Measurements from ENCODE around the gene PLCL1.

Gene PLCL1

DNA sequence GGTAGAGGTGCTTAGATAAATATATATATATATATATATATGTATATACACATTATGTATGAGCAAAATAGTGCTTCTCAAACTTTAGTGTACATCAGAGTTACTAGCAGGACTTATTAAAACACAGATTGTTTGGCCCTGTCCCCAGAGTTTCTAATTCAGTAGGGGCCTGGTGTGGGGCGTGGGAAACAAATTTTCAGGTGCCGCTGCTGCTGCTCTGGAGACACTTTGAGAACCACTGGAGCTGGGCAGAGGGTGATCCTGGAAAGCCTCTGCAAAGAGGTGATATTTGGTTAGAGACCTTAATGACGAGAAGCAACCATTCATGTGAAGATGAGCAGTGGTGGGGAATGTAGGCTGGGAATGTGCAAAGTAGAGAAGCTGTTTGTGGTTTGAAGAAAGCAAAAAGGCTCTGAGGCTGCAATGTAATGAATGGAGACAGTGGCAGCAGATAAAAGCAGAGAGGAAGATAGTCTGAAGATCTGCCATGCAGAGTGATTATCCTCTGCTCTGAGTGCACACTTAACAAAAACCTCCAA is 142.9 kb downstream of the PLCL1 start:
- no peak overlapping the region for H3K4me3 ChIP-seq (replicated peaks; ENCODE audit: insufficient read depth, low read length)
- no peak overlapping the region for H3K27ac ChIP-seq (replicated peaks)
- peaks cover 3% of the 10 kb centered on the region for H3K27me3 ChIP-seq (ENCODE audit: insufficient read depth, poor library complexity, severe bottlenecking)
- DNase-seq (ENCODE audit: low read depth in 1 of 2, low spot score in 1 of 2): no peak
- TF ChIP-seq SPI1 (IDR thresholded peaks at IDR 0.05; ENCODE audit: borderline replicate concordance, low read depth) (no peak), GABPA (IDR thresholded peaks at IDR 0.05; ENCODE audit: low read depth) (no peak), REST (IDR thresholded peaks at IDR 0.05; ENCODE audit: insufficient replicate concordance, low read depth) (no peak), POLR2AphosphoS5 (IDR thresholded peaks at IDR 0.05; ENCODE audit: low read depth) (no peak)
- TF ChIP-seq, protein P1, sequence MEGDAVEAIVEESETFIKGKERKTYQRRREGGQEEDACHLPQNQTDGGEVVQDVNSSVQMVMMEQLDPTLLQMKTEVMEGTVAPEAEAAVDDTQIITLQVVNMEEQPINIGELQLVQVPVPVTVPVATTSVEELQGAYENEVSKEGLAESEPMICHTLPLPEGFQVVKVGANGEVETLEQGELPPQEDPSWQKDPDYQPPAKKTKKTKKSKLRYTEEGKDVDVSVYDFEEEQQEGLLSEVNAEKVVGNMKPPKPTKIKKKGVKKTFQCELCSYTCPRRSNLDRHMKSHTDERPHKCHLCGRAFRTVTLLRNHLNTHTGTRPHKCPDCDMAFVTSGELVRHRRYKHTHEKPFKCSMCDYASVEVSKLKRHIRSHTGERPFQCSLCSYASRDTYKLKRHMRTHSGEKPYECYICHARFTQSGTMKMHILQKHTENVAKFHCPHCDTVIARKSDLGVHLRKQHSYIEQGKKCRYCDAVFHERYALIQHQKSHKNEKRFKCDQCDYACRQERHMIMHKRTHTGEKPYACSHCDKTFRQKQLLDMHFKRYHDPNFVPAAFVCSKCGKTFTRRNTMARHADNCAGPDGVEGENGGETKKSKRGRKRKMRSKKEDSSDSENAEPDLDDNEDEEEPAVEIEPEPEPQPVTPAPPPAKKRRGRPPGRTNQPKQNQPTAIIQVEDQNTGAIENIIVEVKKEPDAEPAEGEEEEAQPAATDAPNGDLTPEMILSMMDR (IDR thresholded peaks at IDR 0.05; ENCODE audit: insufficient read depth, low read length): no peak

DNA sequence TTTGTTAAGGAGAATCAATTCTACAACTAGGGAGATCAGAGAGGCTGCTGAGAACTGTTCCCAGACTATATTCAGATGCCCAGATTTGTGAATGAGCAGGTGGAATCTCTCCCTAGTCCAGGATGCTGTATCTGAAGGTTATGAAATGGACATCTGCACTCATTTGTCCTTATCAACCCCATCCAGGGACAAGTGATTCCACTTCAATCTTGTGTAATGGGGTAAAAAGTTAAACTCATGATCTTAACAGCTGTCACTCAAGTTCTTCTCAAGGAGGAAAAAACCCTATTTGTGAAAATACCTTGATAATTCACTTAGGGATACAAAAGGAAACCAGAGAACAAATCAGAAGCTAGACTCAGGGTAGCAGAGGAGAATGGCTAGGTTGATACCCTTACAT is 144.8 kb downstream of the PLCL1 start:
- Histone ChIP-seq H3K27me3 (ENCODE audit: insufficient read depth, poor library complexity, severe bottlenecking) (peaks cover 3% of the 10 kb centered on the region), H3K4me3 (replicated peaks; ENCODE audit: insufficient read depth, low read length) (no peak overlapping the region), H3K27ac (replicated peaks) (no peak overlapping the region)
- TF ChIP-seq SPI1 (IDR thresholded peaks at IDR 0.05; ENCODE audit: borderline replicate concordance, low read depth): no peak
- DNase-seq (ENCODE audit: low read depth in 1 of 2, low spot score in 1 of 2): no peak

- DNase-seq (ENCODE audit: low read depth in 1 of 2, low spot score in 1 of 2): no peak
- no peak overlapping the region for H3K4me3 ChIP-seq (replicated peaks; ENCODE audit: insufficient read depth, low read length)
- no peak for TF ChIP-seq POLR2AphosphoS5 (IDR thresholded peaks at IDR 0.05; ENCODE audit: low read depth)
- TF ChIP-seq, protein P1 (IDR thresholded peaks at IDR 0.05; ENCODE audit: insufficient read depth, low read length): no peak
- TF ChIP-seq REST (IDR thresholded peaks at IDR 0.05; ENCODE audit: insufficient replicate concordance, low read depth): no peak
- TF ChIP-seq SPI1 (IDR thresholded peaks at IDR 0.05; ENCODE audit: borderline replicate concordance, low read depth): no peak
- no peak for TF ChIP-seq GABPA (IDR thresholded peaks at IDR 0.05; ENCODE audit: low read depth)
- no peak overlapping the region for H3K27ac ChIP-seq (replicated peaks)
- H3K27me3 ChIP-seq (ENCODE audit: insufficient read depth, poor library complexity, severe bottlenecking): peaks cover 3% of the 10 kb centered on the region
Observed at GRCh38 chr2:197950006-197950405, 145.6 kb downstream of the PLCL1 start.

- Histone ChIP-seq H3K27me3 (ENCODE audit: insufficient read depth, poor library complexity, severe bottlenecking) (peaks cover 3% of the 10 kb centered on the region), H3K27ac (replicated peaks) (no peak overlapping the region), H3K4me3 (replicated peaks; ENCODE audit: insufficient read depth, low read length) (no peak overlapping the region)
- TF ChIP-seq, protein P1 (IDR thresholded peaks at IDR 0.05; ENCODE audit: insufficient read depth, low read length): no peak
- TF ChIP-seq GABPA (IDR thresholded peaks at IDR 0.05; ENCODE audit: low read depth) (no peak), POLR2AphosphoS5 (IDR thresholded peaks at IDR 0.05; ENCODE audit: low read depth) (no peak), REST (IDR thresholded peaks at IDR 0.05; ENCODE audit: insufficient replicate concordance, low read depth) (no peak), SPI1 (IDR thresholded peaks at IDR 0.05; ENCODE audit: borderline replicate concordance, low read depth) (no peak)
- DNase-seq (ENCODE audit: low read depth in 1 of 2, low spot score in 1 of 2): no peak
Observed at GRCh38 chr2:197950724-197951123, 146.3 kb downstream of the PLCL1 start.

Data from HL-60 (cell line).